SH-SY5Y (cell line): ENCODE results near the gene EBF3.

Experiments used
- GATA2 ChIP-seq: IDR thresholded peaks from 2 replicates; pipeline ENCODE4 v1.6.1; 2011; ENCODE audit warnings: mild to moderate bottlenecking, low read depth, low read length
- GATA3 ChIP-seq: IDR thresholded peaks from 2 replicates; pipeline ENCODE4 v1.6.1; 2011; ENCODE audit warnings: low read depth, mild to moderate bottlenecking, low read length, moderate library complexity

Gene EBF3

GRCh38 chr10:129833468-129833950 is 130.6 kb downstream of the EBF3 start:
- no peak for TF ChIP-seq GATA3

- TF ChIP-seq GATA2 (no peak), GATA3 (no peak)
Measured at GRCh38 chr10:129832573-129833467, 131.3 kb downstream of the EBF3 start.

- no peak for TF ChIP-seq GATA3
- TF ChIP-seq GATA2, result no peak
Measured at GRCh38 chr10:129831150-129831549, 132.9 kb downstream of the EBF3 start.

- TF ChIP-seq GATA2 (no peak), GATA3 (no peak)
Measured at GRCh38 chr10:129825826-129826225, 138.2 kb downstream of the EBF3 start.

- TF ChIP-seq GATA3, result no peak
- TF ChIP-seq GATA2, result no peak
Measured at GRCh38 chr10:129825221-129825620, 138.9 kb downstream of the EBF3 start.

GRCh38 chr10:129820451-129820850 is 143.6 kb downstream of the EBF3 start:
- TF ChIP-seq GATA3 (no peak), GATA2 (no peak)

- no peak for TF ChIP-seq GATA2
- TF ChIP-seq GATA3, result no peak
Measured at GRCh38 chr10:129816656-129817045, 147.4 kb downstream of the EBF3 start.

- TF ChIP-seq GATA2 (no peak), GATA3 (no peak)
Measured at GRCh38 chr10:129815898-129816655, 148.0 kb downstream of the EBF3 start.

- no peak for TF ChIP-seq GATA2
- TF ChIP-seq GATA3, result no peak
Measured at GRCh38 chr10:129814681-129815646, 149.1 kb downstream of the EBF3 start.

- TF ChIP-seq GATA2 (no peak), GATA3 (no peak)
Measured at GRCh38 chr10:129812398-129812797, 151.7 kb downstream of the EBF3 start.

- TF ChIP-seq GATA3 (no peak), GATA2 (no peak)
Measured at GRCh38 chr10:129811208-129811607, 152.9 kb downstream of the EBF3 start.

- TF ChIP-seq GATA2 (no peak), GATA3 (no peak)
Measured at GRCh38 chr10:129809841-129810240, 154.2 kb downstream of the EBF3 start.

- no peak for TF ChIP-seq GATA3
- TF ChIP-seq GATA2, result no peak
Measured at GRCh38 chr10:129809431-129809830, 154.6 kb downstream of the EBF3 start.
